Gastroesophageal sphincter (tissue), 4 donors: ENCODE results near the gene SLAMF9. TPM values are rescaled to one million over a fixed set of nuclear protein-coding genes. Genes with fewer than 3 reads are reported as not detected.

ENCODE experiments used
- ATAC-seq: fragments of 150-250 bp; one replicate; pipeline ENCODE4 v1.9.1; 2016; ENCODE audit warnings: mild to moderate bottlenecking, moderate library complexity
- H3K27ac ChIP-seq, 4 donors: fragments of 200-600 bp; sonication (generic) in 3 of 4; 1 replicate in 3 of 4; 2 replicates in 1 of 4; pipeline ENCODE4 v1.5.1; 2016 to 2019
- H3K27me3 ChIP-seq: fragments of 200-600 bp; sonication (generic); one replicate; pipeline ENCODE4 v1.5.1; 2019
- H3K36me3 ChIP-seq, 2 donors: fragments of 200-600 bp; sonication (generic); one replicate each; pipeline ENCODE4 v1.5.1; 2019; ENCODE audit warnings: control low read depth in 1 of 2
- H3K4me1 ChIP-seq, 3 donors: fragments of 200-600 bp; sonication (generic); 1 replicate in 2 of 3; 2 replicates in 1 of 3; pipeline ENCODE4 v1.5.1; 2016 to 2019; ENCODE audit warnings: control low read depth in 2 of 3
- H3K4me3 ChIP-seq, 2 donors: fragments of 200-600 bp; sonication (generic); one replicate each; pipeline ENCODE4 v1.5.1; 2019; ENCODE audit warnings: mild to moderate bottlenecking in 1 of 2, moderate library complexity in 1 of 2
- H3K9me3 ChIP-seq, 3 donors: fragments of 200-600 bp; sonication (generic); one replicate each; pipeline ENCODE4 v1.5.1; 2017 to 2019; ENCODE audit warnings: control low read depth in 2 of 3
- EP300 ChIP-seq: sonication (generic); formaldehyde crosslinking; IDR thresholded peaks from one replicate; pipeline ENCODE4 v1.6.1; 2017; ENCODE audit warnings: antibody characterized with exemption, mild to moderate bottlenecking
- POLR2A ChIP-seq, 2 donors: fragments of 450-650 bp; IDR thresholded peaks; one replicate each; pipeline ENCODE4 v1.6.1; 2017; ENCODE audit warnings: antibody characterized with exemption in 2 of 2, mild to moderate bottlenecking in 2 of 2, moderate library complexity in 1 of 2
- POLR2AphosphoS5 ChIP-seq: sonication (generic); formaldehyde crosslinking; IDR thresholded peaks from one replicate; pipeline ENCODE4 v1.6.1; 2017; ENCODE audit warnings: antibody characterized with exemption
- WGBS, 2 donors: methylation state at CpG; one replicate each; pipeline ENCODE4 v1.1.5; 2018; ENCODE audit warnings: low coverage in 1 of 2; 5-methylcytosine and 5-hydroxymethylcytosine counted together
- total RNA-seq, 4 donors: library from RNA; depleted of rRNA; stranded (reverse); fragments of >200 nt; gene quantifications; one replicate each; pipeline ENCODE4 v1.1.0, GENCODE V29; 2016
- TF ChIP-seq, protein P1 (sequence below), 4 experiments: fragments of 200-600 bp in 2 of 4; fragments of 450-650 bp in 2 of 4; sonication (generic) in 1 of 4; IDR thresholded peaks; one replicate each; pipeline ENCODE4 v1.5.1; 2017 to 2019; ENCODE audit warnings: antibody characterized with exemption in 4 of 4, mild to moderate bottlenecking in 2 of 4, moderate library complexity in 2 of 4

SLAMF9 gene
- total RNA-seq, 4 donors from 2014 or later: not detected

DNA sequence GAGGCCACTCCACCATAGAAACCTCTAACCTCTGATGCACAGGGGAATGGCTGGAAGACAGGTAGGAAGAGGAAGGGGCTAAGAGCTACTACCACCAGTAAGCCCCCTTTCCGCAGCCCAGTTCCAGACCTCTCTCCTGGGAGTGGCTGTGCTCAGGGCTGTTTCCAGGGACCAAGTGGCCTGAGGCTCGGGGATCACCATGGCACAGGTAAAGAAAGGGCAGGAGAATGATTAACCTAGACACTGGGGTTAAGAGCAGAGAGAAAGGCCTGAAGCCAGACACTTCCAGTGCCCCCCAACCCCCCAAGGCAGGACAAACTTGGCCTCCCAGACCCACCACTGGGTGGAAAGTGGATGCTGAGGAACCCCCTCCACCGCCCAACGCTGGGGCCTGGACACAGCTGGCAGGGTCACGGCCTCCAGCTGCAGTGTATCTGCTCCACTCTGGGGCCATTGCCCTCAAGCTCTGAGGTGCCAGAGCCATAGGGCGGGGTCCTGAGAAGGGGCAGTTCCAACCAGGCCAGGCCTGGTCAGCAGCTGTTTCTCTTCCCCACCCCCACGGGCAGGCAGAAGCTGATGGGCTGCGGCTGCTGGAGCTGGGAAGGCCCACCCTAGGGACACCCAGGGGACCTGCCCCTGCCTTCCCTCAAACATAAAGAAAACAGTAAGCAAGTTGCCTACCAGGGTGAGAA is 31.4 kb downstream of the SLAMF9 start:
- 30 to 50% methylated on average over 2 to 4 of the region's 8 CpGs for WGBS, 2 donors
- peaks cover 0 to 76% (median 5%) of the 10 kb centered on the region in 3 donors for H3K4me1 ChIP-seq
- peak; percentile 11 for ATAC-seq

DNA sequence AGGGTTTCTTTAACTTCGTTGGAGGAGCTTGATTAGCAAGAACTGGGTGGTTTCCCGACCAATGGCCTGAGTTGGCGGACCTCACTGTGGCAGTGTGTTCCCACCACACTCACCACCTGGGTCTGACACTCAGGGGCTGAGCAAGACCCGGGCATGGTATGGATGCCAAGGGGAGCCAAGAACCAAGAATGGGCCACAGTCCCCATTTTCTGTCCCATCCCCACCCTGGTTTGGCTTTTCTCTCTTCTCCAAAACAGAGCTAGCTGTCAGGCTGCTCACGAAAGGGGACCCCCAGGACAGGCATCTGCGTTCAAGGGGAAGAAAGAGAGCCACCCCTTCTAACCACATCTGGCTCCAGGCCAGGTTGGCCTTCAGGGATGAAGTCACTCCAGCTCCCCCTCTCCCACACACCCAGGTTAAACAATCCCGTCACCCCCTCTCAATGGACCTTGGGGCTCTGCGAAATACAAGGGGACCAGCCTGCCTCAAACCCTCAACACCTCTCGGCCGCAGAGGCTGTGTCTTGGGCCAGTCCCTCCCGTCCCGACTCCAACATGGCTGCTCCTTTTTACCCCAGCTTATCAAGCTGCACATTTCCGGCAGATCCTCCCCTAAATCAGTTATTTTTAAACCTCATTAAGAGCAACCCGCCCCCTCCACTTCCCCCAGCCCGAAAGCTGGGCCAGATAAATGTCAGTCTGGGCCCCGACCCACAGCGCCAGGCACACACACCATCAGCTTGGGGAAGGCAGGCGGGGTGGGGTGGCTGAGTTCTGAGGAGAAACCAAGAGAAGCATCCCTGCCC is 32.1 kb downstream of the SLAMF9 start:
- H3K9me3 ChIP-seq: no peaks in the 10 kb centered on the region
- no peak for ATAC-seq
- H3K4me3 ChIP-seq: peak overlapping the region in 1 of 2 donors; percentile 96
- H3K27ac ChIP-seq: peak overlapping the region; percentile 90 to 96 (median 94)
- no peaks in the 10 kb centered on the region for H3K27me3 ChIP-seq
- no peak for TF ChIP-seq EP300
- TF ChIP-seq POLR2AphosphoS5: no peak
- peaks cover 0 to 77% (median 5%) of the 10 kb centered on the region in 3 donors for H3K4me1 ChIP-seq
- H3K36me3 ChIP-seq: peaks cover 0 to 39% of the 10 kb centered on the region in 2 donors
- WGBS, 2 donors: 38% methylated on average over 16 of the region's 18 CpGs; no CpG with 5 or more reads in 1 of the 2 donors

More for the DNA sequence above, 31.4 kb downstream of the SLAMF9 start:
- H3K27me3 ChIP-seq: no peaks in the 10 kb centered on the region
- H3K27ac ChIP-seq: peak overlapping the region; percentile 90 to 96 (median 94)
- H3K9me3 ChIP-seq: no peaks in the 10 kb centered on the region
- peaks cover 0 to 34% of the 10 kb centered on the region in 2 donors for H3K36me3 ChIP-seq
- H3K4me3 ChIP-seq: peak overlapping the region; percentile 2 to 96
- no peak for TF ChIP-seq POLR2A (IDR thresholded peaks at IDR 0.05)
- no peak for TF ChIP-seq EP300
- TF ChIP-seq, protein P1, sequence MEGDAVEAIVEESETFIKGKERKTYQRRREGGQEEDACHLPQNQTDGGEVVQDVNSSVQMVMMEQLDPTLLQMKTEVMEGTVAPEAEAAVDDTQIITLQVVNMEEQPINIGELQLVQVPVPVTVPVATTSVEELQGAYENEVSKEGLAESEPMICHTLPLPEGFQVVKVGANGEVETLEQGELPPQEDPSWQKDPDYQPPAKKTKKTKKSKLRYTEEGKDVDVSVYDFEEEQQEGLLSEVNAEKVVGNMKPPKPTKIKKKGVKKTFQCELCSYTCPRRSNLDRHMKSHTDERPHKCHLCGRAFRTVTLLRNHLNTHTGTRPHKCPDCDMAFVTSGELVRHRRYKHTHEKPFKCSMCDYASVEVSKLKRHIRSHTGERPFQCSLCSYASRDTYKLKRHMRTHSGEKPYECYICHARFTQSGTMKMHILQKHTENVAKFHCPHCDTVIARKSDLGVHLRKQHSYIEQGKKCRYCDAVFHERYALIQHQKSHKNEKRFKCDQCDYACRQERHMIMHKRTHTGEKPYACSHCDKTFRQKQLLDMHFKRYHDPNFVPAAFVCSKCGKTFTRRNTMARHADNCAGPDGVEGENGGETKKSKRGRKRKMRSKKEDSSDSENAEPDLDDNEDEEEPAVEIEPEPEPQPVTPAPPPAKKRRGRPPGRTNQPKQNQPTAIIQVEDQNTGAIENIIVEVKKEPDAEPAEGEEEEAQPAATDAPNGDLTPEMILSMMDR (IDR thresholded peaks at IDR 0.05): no peak
- TF ChIP-seq POLR2AphosphoS5: no peak

DNA sequence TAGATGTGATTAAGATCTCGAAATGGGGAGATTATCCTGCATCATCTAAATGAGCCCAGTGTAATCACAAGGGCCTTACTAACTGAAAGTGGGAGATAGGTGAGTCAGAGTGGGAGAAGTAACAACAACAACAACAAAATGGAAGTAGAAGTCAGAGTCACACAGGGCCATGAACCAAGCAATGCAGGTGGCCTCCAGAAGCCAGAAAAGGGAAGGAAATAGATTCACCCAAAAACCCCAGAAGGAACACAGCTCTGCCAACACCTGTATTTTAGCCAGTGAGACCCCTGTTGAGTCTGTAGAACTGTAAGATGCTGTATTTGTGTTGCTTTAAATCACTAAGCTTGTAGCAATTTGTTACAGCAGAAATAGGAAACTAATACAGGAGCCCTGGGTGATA is 32.8 kb downstream of the SLAMF9 start:
- H3K4me3 ChIP-seq: peak overlapping the region in 1 of 2 donors; percentile 96
- H3K4me1 ChIP-seq: peaks cover 0 to 77% (median 8%) of the 10 kb centered on the region in 3 donors
- no peaks in the 10 kb centered on the region for H3K9me3 ChIP-seq
- no peaks in the 10 kb centered on the region for H3K27me3 ChIP-seq
- H3K27ac ChIP-seq: peak overlapping the region in 3 of 4 donors; percentile 93 to 96 (median 94)
- peaks cover 0 to 39% of the 10 kb centered on the region in 2 donors for H3K36me3 ChIP-seq
- 60% methylated on average over 1 of the region's 1 CpG; no CpG with 5 or more reads in 1 of the 2 donors for WGBS, 2 donors
- TF ChIP-seq POLR2AphosphoS5 (no peak), POLR2A (IDR thresholded peaks at IDR 0.05) (no peak), EP300 (no peak)
- TF ChIP-seq, protein P1 (IDR thresholded peaks at IDR 0.05): no peak
- no peak for ATAC-seq

DNA sequence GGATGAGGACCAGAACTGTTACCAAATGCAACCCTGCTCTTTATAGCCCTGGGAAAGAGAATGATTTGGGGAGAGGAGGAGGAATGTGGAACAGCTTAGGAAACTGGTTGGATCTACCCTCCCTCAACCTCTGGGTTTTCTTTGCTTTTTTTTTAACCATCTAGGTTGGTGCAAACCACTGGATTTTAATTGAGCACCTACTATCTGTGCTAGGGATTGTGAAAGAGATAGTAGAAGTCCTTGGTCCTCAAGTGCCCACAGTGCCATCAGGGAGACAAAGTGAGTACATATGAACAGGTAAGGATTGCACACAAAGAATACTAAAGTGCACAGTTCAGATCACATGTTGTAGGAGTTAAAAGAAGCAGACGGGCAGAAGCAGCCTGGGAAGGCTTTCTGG is 33.4 kb downstream of the SLAMF9 start:
- no peak for ATAC-seq
- 67 to 78% methylated on average over 1 of the region's 1 CpG for WGBS, 2 donors
- H3K9me3 ChIP-seq: no peaks in the 10 kb centered on the region
- TF ChIP-seq, protein P1 (IDR thresholded peaks at IDR 0.05): no peak
- TF ChIP-seq POLR2A (IDR thresholded peaks at IDR 0.05) (no peak), EP300 (no peak), POLR2AphosphoS5 (no peak)
- peaks cover 0 to 39% of the 10 kb centered on the region in 2 donors for H3K36me3 ChIP-seq
- H3K4me3 ChIP-seq: no peak overlapping the region
- peaks cover 0 to 77% (median 11%) of the 10 kb centered on the region in 3 donors for H3K4me1 ChIP-seq
- no peaks in the 10 kb centered on the region for H3K27me3 ChIP-seq
- peak overlapping the region in 3 of 4 donors; percentile 93 to 96 (median 94) for H3K27ac ChIP-seq

DNA sequence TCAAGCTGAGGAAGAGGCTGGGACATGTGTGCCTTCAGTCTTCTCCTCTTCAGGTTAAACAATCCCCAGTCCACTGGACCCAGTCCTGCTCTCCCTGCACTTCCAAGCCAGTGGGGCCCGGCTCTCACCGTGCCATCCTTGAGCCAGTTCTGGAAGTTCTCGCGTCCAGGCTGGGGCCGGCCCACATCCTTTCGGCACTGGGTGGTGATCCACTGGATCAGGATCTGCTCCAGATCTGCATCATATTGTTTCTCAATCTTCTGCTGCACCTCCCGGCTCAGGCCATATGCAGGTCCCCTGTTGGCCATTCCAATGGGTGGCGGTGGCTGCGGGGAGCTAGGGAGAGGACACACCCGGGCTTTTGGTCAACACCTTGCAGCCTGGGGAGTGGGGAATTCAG is 33.8 kb downstream of the SLAMF9 start:
- peaks cover 0 to 39% of the 10 kb centered on the region in 2 donors for H3K36me3 ChIP-seq
- no peak overlapping the region for H3K4me3 ChIP-seq
- no peaks in the 10 kb centered on the region for H3K27me3 ChIP-seq
- H3K27ac ChIP-seq: peak overlapping the region in 2 of 4 donors; percentile 16 to 96
- no peaks in the 10 kb centered on the region for H3K9me3 ChIP-seq
- no CpG with 5 or more reads among the region's 10 CpGs for WGBS, 2 donors
- ATAC-seq: no peak
- peaks cover 0 to 79% (median 12%) of the 10 kb centered on the region in 3 donors for H3K4me1 ChIP-seq
- TF ChIP-seq, protein P1 (IDR thresholded peaks at IDR 0.05): no peak
- no peak for TF ChIP-seq POLR2AphosphoS5
- no peak for TF ChIP-seq EP300
- no peak for TF ChIP-seq POLR2A (IDR thresholded peaks at IDR 0.05)
